A549 treated with AZD2906 at 1 μM for 4 hours (cell line): Measurements from ENCODE around the gene CRIM1. TPM values are rescaled to one million over a fixed set of nuclear protein-coding genes. Genes with fewer than 3 reads are reported as not detected.

Experiments used
- total RNA-seq: library from RNA; stranded (reverse); fragments of 200-300 nt; extraction: Qiagen RNA extraction; gene quantifications from 5 replicates; pipeline ENCODE4 v1.2.3, GENCODE V29; 2022

The CRIM1 gene, protein sequence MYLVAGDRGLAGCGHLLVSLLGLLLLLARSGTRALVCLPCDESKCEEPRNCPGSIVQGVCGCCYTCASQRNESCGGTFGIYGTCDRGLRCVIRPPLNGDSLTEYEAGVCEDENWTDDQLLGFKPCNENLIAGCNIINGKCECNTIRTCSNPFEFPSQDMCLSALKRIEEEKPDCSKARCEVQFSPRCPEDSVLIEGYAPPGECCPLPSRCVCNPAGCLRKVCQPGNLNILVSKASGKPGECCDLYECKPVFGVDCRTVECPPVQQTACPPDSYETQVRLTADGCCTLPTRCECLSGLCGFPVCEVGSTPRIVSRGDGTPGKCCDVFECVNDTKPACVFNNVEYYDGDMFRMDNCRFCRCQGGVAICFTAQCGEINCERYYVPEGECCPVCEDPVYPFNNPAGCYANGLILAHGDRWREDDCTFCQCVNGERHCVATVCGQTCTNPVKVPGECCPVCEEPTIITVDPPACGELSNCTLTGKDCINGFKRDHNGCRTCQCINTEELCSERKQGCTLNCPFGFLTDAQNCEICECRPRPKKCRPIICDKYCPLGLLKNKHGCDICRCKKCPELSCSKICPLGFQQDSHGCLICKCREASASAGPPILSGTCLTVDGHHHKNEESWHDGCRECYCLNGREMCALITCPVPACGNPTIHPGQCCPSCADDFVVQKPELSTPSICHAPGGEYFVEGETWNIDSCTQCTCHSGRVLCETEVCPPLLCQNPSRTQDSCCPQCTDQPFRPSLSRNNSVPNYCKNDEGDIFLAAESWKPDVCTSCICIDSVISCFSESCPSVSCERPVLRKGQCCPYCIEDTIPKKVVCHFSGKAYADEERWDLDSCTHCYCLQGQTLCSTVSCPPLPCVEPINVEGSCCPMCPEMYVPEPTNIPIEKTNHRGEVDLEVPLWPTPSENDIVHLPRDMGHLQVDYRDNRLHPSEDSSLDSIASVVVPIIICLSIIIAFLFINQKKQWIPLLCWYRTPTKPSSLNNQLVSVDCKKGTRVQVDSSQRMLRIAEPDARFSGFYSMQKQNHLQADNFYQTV
- 127 to 174 TPM (median 164 TPM) in 5 replicates for total RNA-seq

DNA sequence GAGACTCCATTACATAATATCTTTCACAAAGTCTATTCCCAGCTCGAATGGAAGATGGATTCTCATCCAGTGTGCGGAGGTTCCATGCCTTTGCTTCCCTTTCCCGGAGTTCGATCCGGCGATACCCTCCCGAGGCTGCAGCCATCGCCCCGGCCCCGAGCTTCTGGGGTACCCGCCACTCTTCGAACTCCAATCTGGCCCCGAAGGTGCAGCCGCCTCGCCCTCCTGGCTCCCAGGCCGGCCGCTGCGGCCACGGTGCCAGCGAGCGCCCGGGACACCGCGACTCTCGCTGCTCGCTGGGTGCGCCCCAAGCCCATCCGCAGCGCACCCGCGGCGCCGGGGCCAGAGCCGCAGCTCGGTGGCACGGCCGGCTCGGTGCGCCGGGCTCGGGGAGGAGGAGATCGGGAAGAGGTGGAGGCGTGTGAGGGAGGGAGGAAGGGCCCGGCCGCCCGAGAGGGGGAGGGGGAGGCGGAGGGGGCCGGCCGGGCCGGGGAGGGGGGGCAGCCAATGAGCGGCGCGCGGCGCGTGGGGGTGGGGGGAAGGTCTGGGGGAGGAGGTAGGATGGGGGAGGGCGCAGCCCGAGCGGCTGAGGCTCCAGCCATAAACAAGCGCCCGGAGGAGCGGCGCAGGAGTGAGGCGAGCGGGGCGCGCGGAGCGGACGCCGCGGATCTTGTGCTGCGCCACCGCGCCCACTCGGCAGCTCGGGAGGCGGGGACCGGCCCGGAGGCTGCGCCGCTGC lies at the start of gene CRIM1:
Gene CRIM1 (plus strand): TSS at position 628 of the 739 bp plus-strand sequence. CDS start 515 bp downstream, outside the sequence.

DNA sequence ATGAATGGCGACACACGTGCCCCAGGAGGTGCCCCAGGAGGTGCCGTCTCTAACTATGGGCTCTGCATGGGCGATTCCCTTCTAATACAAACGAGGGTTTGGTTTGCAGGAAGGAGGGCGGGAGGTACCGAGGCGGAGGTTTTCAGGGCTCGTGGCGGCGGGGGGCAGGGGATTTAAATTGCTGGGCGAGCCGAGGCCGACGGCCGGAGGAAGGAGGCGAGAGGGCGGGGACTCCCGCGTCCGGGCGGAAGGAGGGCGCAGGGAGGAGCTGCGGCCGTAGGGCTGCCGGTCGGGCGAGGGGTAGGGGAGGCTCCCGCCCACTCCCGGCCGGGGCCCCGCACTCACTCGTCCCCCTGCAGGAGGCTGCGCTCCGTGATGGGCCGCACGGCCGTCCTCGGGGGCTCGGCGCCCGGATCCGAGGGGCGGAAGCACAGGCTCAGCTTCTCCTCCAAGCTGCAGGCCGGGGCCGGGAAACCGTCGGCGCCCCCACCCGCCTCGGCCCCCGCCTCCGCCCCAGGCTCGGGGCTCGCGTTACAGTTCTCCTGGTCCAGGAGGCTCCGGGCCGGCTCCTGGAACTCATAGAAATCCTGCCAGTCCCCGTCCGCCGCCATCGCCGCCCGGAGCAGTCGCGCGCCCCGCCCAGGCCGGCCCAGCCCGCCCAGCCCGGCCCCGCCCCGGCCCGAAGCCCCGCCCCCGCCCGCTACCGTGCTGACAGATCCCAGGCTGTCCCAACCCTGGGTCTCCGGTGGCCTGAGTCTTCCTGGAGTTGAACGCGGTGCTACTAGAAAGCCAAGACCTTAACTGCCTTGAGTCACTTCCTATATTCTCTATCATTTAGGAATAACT lies 242.2 kb downstream of the CRIM1 start, which contains the start of gene FEZ2:
Gene FEZ2 (minus strand): TSS at position 637 of the 846 bp plus-strand sequence. CDS start 26 bp downstream, at position 611.

Other genes starting within 250 kb of the CRIM1 start
- gene FEZ2, start 242.4 kb downstream of the CRIM1 start, total RNA-seq = 34.7 to 49.3 TPM (median 38.4 TPM) in 5 replicates